ENCODE data around the gene BLVRA. TPM values are rescaled to one million over a fixed set of nuclear protein-coding genes. Genes with fewer than 3 reads are reported as not detected.
A peak's percentile ranks its signal among the peaks of the same experiment; 100 is the strongest.

Gene BLVRA
- total RNA-seq, 3 donors from 2014 or later: 56.9 to 80.6 (median 62.9) TPM

DNA sequence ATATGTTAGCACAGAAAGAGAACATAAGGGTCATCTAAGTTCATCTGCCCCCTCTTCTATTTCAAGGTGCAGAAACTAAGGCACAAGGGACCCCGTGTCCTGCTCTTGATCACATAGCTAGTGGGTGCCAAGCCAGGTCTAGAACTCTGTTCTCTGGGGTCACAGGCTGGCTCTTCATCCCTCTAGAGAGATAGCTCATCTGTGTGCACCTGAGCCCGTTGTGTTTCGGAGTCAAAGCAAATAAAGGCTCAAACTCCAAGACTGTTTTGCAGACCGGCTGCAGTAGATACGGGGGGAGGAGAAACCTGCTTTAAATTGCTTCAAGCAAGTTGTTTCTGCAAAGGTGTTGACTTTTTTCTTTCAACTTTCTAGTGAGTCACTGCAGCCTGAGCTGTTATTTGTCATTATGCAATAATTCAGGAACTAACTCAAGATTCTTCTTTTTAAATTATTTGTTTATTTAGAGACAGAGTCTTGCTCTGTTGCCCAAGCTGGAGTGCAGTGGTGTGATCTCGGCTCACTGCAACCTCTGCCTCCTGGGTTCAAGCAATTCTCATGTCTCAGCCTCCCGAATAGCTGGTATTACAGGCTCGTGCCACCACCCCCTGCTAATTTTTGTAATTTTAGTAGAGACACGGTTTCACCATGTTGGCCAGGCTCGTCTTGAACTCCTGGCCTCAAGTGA lies 6.5 kb downstream of the BLVRA start:
- H3K27ac ChIP-seq: peak overlapping the region; percentile 67 to 81
- TF ChIP-seq POLR2AphosphoS5 (IDR thresholded peaks at IDR 0.05): no peak
- TF ChIP-seq, protein P1, sequence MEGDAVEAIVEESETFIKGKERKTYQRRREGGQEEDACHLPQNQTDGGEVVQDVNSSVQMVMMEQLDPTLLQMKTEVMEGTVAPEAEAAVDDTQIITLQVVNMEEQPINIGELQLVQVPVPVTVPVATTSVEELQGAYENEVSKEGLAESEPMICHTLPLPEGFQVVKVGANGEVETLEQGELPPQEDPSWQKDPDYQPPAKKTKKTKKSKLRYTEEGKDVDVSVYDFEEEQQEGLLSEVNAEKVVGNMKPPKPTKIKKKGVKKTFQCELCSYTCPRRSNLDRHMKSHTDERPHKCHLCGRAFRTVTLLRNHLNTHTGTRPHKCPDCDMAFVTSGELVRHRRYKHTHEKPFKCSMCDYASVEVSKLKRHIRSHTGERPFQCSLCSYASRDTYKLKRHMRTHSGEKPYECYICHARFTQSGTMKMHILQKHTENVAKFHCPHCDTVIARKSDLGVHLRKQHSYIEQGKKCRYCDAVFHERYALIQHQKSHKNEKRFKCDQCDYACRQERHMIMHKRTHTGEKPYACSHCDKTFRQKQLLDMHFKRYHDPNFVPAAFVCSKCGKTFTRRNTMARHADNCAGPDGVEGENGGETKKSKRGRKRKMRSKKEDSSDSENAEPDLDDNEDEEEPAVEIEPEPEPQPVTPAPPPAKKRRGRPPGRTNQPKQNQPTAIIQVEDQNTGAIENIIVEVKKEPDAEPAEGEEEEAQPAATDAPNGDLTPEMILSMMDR (IDR thresholded peaks at IDR 0.05): no peak
- TF ChIP-seq POLR2A (IDR thresholded peaks at IDR 0.05): no peak
- DNase-seq (ENCODE audit: low spot score in 2 of 2): no peak

GRCh38 chr7:43766564-43766963 lies 8.1 kb downstream of the BLVRA start:
- H3K9me3 ChIP-seq: no peaks in the 10 kb centered on the region
- no peak overlapping the region for H3K27ac ChIP-seq
- DNase-seq (ENCODE audit: low spot score in 2 of 2): no peak
- H3K4me1 ChIP-seq: peaks cover 0 to 8% of the 10 kb centered on the region in 2 donors
- H3K36me3 ChIP-seq: no peaks in the 10 kb centered on the region
- H3K4me3 ChIP-seq: no peak overlapping the region
- TF ChIP-seq POLR2AphosphoS5 (IDR thresholded peaks at IDR 0.05) (no peak), POLR2A (IDR thresholded peaks at IDR 0.05) (no peak)
- TF ChIP-seq, protein P1 (IDR thresholded peaks at IDR 0.05): no peak
- intact Hi-C loops (cut with DNase I; ENCODE audit: low total_unique reads): no loop called here
- H3K27me3 ChIP-seq: no peaks in the 10 kb centered on the region

More for the DNA sequence above, 6.5 kb downstream of the BLVRA start:
- Histone ChIP-seq H3K4me1 (peaks cover 0 to 8% of the 10 kb centered on the region in 2 donors), H3K4me3 (peak overlapping the region in 2 of 3 donors; percentile 21 to 30), H3K27me3 (no peaks in the 10 kb centered on the region), H3K9me3 (no peaks in the 10 kb centered on the region), H3K36me3 (no peaks in the 10 kb centered on the region)
- intact Hi-C loops (cut with DNase I; ENCODE audit: low total_unique reads): no loop called here

- Histone ChIP-seq H3K27ac (no peak overlapping the region), H3K36me3 (no peaks in the 10 kb centered on the region), H3K27me3 (no peaks in the 10 kb centered on the region), H3K9me3 (no peaks in the 10 kb centered on the region), H3K4me1 (peaks cover 0 to 8% of the 10 kb centered on the region in 2 donors), H3K4me3 (no peak overlapping the region)
- DNase-seq (ENCODE audit: low spot score in 2 of 2): no peak
- TF ChIP-seq, protein P1 (IDR thresholded peaks at IDR 0.05): no peak
- TF ChIP-seq POLR2A (IDR thresholded peaks at IDR 0.05) (no peak), POLR2AphosphoS5 (IDR thresholded peaks at IDR 0.05) (no peak)
- intact Hi-C loops (cut with DNase I; ENCODE audit: low total_unique reads): no loop called here
Observed at GRCh38 chr7:43767311-43767710, 8.8 kb downstream of the BLVRA start.

- intact Hi-C loops (cut with DNase I; ENCODE audit: low total_unique reads): no loop called here
- TF ChIP-seq POLR2A (IDR thresholded peaks at IDR 0.05) (no peak), POLR2AphosphoS5 (IDR thresholded peaks at IDR 0.05) (no peak)
- TF ChIP-seq, protein P1 (IDR thresholded peaks at IDR 0.05): no peak
- H3K9me3 ChIP-seq: no peaks in the 10 kb centered on the region
- H3K36me3 ChIP-seq: no peaks in the 10 kb centered on the region
- no peaks in the 10 kb centered on the region for H3K27me3 ChIP-seq
- peaks cover 0 to 8% of the 10 kb centered on the region in 2 donors for H3K4me1 ChIP-seq
- no peak overlapping the region for H3K4me3 ChIP-seq
- DNase-seq (ENCODE audit: low spot score in 2 of 2): no peak
- H3K27ac ChIP-seq: no peak overlapping the region
Observed at GRCh38 chr7:43768201-43768886, 9.9 kb downstream of the BLVRA start.

- H3K4me1 ChIP-seq: peaks cover 0 to 8% of the 10 kb centered on the region in 2 donors
- H3K27ac ChIP-seq: no peak overlapping the region
- H3K4me3 ChIP-seq: no peak overlapping the region
- intact Hi-C loops (cut with DNase I; ENCODE audit: low total_unique reads): no loop called here
- H3K9me3 ChIP-seq: no peaks in the 10 kb centered on the region
- TF ChIP-seq POLR2A (IDR thresholded peaks at IDR 0.05): no peak
- no peak for TF ChIP-seq POLR2AphosphoS5 (IDR thresholded peaks at IDR 0.05)
- TF ChIP-seq, protein P1 (IDR thresholded peaks at IDR 0.05): no peak
- H3K27me3 ChIP-seq: no peaks in the 10 kb centered on the region
- no peak for DNase-seq (ENCODE audit: low spot score in 2 of 2)
- H3K36me3 ChIP-seq: no peaks in the 10 kb centered on the region
Observed at GRCh38 chr7:43768887-43769272, 10.4 kb downstream of the BLVRA start.
